ENCODE results near the gene RAB13. TPM values are rescaled to one million over a fixed set of nuclear protein-coding genes. Genes with fewer than 3 reads are reported as not detected.
A peak's percentile ranks its signal among the peaks of the same experiment; 100 is the strongest.

RAB13 gene
- polyA plus RNA-seq, 1 of the 3 experiments (the other 2 are of a cell fraction): 156 TPM

GRCh38 chr1:153985341-153985912 lies 712 bp downstream of the RAB13 start:
- Histone ChIP-seq H3K27me3 (ENCODE audit: insufficient read depth) (no peaks in the 10 kb centered on the region), H3K4me3 (ENCODE audit: low read depth in 2 of 2, low read length in 1 of 2) (peak overlapping the region; percentile 81 to 90), H3K36me3 (replicated peaks in 1 of 2; ENCODE audit: control insufficient read depth in 1 of 2, insufficient read depth in 2 of 2, low read length in 1 of 2) (peaks cover 15 to 28% of the 10 kb centered on the region in 2 experiments), H3F3A (replicated peaks; ENCODE audit: insufficient read depth) (peaks cover 22% of the 10 kb centered on the region), H2AFZ (ENCODE audit: low read depth) (peak overlapping the region; percentile 79), H3K79me2 (ENCODE audit: insufficient read depth) (peaks cover 25% of the 10 kb centered on the region), H3K4me2 (peak overlapping the region; percentile 99), H3K9me3 (no peaks in the 10 kb centered on the region), H3K27ac (ENCODE audit: low read depth in 2 of 2, low read length in 1 of 2) (peak overlapping the region; percentile 67 to 86), H3K9ac (peak overlapping the region; percentile 86), H3K4me1 (ENCODE audit: control insufficient read depth in 1 of 2, insufficient read depth in 2 of 2, low read depth in 1 of 2, low read length in 1 of 2) (peaks cover 15 to 16% of the 10 kb centered on the region in 2 experiments), H3K9me2 (no peaks in the 10 kb centered on the region), H4K20me1 (ENCODE audit: insufficient read depth) (no peaks in the 10 kb centered on the region)
- DNase-seq: no peak
- TF ChIP-seq JUND (IDR thresholded peaks at IDR 0.05) (peak; percentile 77), TCF12 (IDR thresholded peaks at IDR 0.05) (0 out of 2 replicates have a peak, but pooled peaks have one; percentile 25), FOSL2 (IDR thresholded peaks at IDR 0.05; ENCODE audit: borderline replicate concordance, low read depth) (peak; percentile 88), TAF1 (IDR thresholded peaks at IDR 0.05; ENCODE audit: borderline replicate concordance, low read depth, low read length) (no peak), REST (IDR thresholded peaks at IDR 0.05; ENCODE audit: low read depth, low read length) (no peak), MAX (IDR thresholded peaks at IDR 0.05; ENCODE audit: low read depth) (0 out of 2 replicates have a peak, but pooled peaks have one; percentile 34), RAD21 (IDR thresholded peaks at IDR 0.05; ENCODE audit: low read length) (no peak)
- ChIA-PET CTCF (interaction anchor here (0.9 to 4.9 kb wide), 13 partner anchors 11 to 400 kb away, joined by 3 to 68 read pairs (median 10); partner anchors contain the start of genes CHTOP, CRTC2, DENND4B and JTB), POLR2A (interaction anchor here (0.6 to 2.7 kb wide), 6 partner anchors 8 to 183 kb away, joined by 3 to 17 read pairs (median 4); partner anchors contain the start of genes CREB3L4, CRTC2, JTB and SLC39A1)
- 15% methylated on average over 7 of the region's 7 CpGs for WGBS (ENCODE audit: low lambda C conversion rate)

- no peaks in the 10 kb centered on the region for H3K27me3 ChIP-seq (ENCODE audit: insufficient read depth)
- peak overlapping the region; percentile 81 to 90; a peak in 3 of 4 replicates for H3K4me3 ChIP-seq (ENCODE audit: low read depth in 2 of 2, low read length in 1 of 2)
- H2AFZ ChIP-seq (ENCODE audit: low read depth): no peak overlapping the region
- DNase-seq: no peak
- H3F3A ChIP-seq (replicated peaks; ENCODE audit: insufficient read depth): peaks cover 24% of the 10 kb centered on the region
- H3K4me2 ChIP-seq: peak overlapping the region; percentile 99
- H3K9me2 ChIP-seq: no peaks in the 10 kb centered on the region
- peaks cover 15 to 34% of the 10 kb centered on the region in 2 experiments for H3K36me3 ChIP-seq (replicated peaks in 1 of 2; ENCODE audit: control insufficient read depth in 1 of 2, insufficient read depth in 2 of 2, low read length in 1 of 2)
- H4K20me1 ChIP-seq (ENCODE audit: insufficient read depth): no peaks in the 10 kb centered on the region
- TF ChIP-seq FOSL2 (IDR thresholded peaks at IDR 0.05; ENCODE audit: borderline replicate concordance, low read depth): no peak
- no peak for TF ChIP-seq EZH2phosphoT487 (IDR thresholded peaks at IDR 0.05; ENCODE audit: borderline replicate concordance, low read depth)
- TF ChIP-seq FOXM1 (IDR thresholded peaks at IDR 0.05; ENCODE audit: low read depth): no peak
- TF ChIP-seq GATA2 (CRISPR knock-in tag; IDR thresholded peaks at IDR 0.05): no peak
- TF ChIP-seq REST (IDR thresholded peaks at IDR 0.05; ENCODE audit: low read depth, low read length): no peak
- TF ChIP-seq NFIC (IDR thresholded peaks at IDR 0.05; ENCODE audit: borderline replicate concordance): no peak
- no peak for TF ChIP-seq YY1 (IDR thresholded peaks at IDR 0.05; ENCODE audit: low read depth)
- TF ChIP-seq MXI1 (IDR thresholded peaks at IDR 0.05; ENCODE audit: low read depth, low read length): no peak
- no peak for TF ChIP-seq RAD21 (IDR thresholded peaks at IDR 0.05; ENCODE audit: low read length)
- TF ChIP-seq TAF1 (IDR thresholded peaks at IDR 0.05; ENCODE audit: borderline replicate concordance, low read depth, low read length): no peak
- TF ChIP-seq CHD2 (IDR thresholded peaks at IDR 0.05; ENCODE audit: low read length, partially characterized antibody): no peak
- peaks cover 11 to 14% of the 10 kb centered on the region in 2 experiments for H3K4me1 ChIP-seq (ENCODE audit: control insufficient read depth in 1 of 2, insufficient read depth in 2 of 2, low read depth in 1 of 2, low read length in 1 of 2)
- H3K79me2 ChIP-seq (ENCODE audit: insufficient read depth): peaks cover 25% of the 10 kb centered on the region
- no peak overlapping the region for H3K27ac ChIP-seq (ENCODE audit: low read depth in 2 of 2, low read length in 1 of 2)
- peak overlapping the region; percentile 86; the same call in 1 of the 2 replicates for H3K9ac ChIP-seq
- CTCF ChIA-PET: interaction anchor here (0.9 to 4.9 kb wide), 5 partner anchors 9 to 187 kb away, joined by 3 to 68 read pairs (median 50); partner anchors contain the start of genes CRTC2, JTB and SLC39A1
- no peaks in the 10 kb centered on the region for H3K9me3 ChIP-seq
- WGBS (ENCODE audit: low lambda C conversion rate): 86% methylated on average over 6 of the region's 6 CpGs
- POLR2A ChIA-PET: interaction anchor here (0.6 to 2.7 kb wide), 2 partner anchors 17 to 182 kb away, joined by 3 to 9 read pairs; partner anchors contain the start of gene CREB3L4
Observed at GRCh38 chr1:153984123-153984894, 1.8 kb downstream of the RAB13 start.
